Tibial nerve (tissue), 3 donors: Measurements from ENCODE around the gene PLEKHF1.

Experiments used
- POLR2A ChIP-seq, 2 donors: fragments of 450-650 bp; IDR thresholded peaks; one replicate each; pipeline ENCODE4 v1.6.1; 2017; ENCODE audit warnings: antibody characterized with exemption in 2 of 2, mild to moderate bottlenecking in 2 of 2, moderate library complexity in 2 of 2
- TF ChIP-seq, protein P1 (sequence below), 5 experiments: fragments of 200-600 bp in 3 of 5; fragments of 450-650 bp in 2 of 5; sonication (generic) in 3 of 5; IDR thresholded peaks; one replicate each; pipeline ENCODE4 v1.5.1; 2016 to 2019; ENCODE audit warnings: antibody characterized with exemption in 5 of 5, mild to moderate bottlenecking in 3 of 5, moderate library complexity in 2 of 5

GRCh38 chr19:29630655-29631054, 34.6 kb upstream of the PLEKHF1 start:
- TF ChIP-seq, protein P1, sequence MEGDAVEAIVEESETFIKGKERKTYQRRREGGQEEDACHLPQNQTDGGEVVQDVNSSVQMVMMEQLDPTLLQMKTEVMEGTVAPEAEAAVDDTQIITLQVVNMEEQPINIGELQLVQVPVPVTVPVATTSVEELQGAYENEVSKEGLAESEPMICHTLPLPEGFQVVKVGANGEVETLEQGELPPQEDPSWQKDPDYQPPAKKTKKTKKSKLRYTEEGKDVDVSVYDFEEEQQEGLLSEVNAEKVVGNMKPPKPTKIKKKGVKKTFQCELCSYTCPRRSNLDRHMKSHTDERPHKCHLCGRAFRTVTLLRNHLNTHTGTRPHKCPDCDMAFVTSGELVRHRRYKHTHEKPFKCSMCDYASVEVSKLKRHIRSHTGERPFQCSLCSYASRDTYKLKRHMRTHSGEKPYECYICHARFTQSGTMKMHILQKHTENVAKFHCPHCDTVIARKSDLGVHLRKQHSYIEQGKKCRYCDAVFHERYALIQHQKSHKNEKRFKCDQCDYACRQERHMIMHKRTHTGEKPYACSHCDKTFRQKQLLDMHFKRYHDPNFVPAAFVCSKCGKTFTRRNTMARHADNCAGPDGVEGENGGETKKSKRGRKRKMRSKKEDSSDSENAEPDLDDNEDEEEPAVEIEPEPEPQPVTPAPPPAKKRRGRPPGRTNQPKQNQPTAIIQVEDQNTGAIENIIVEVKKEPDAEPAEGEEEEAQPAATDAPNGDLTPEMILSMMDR (IDR thresholded peaks at IDR 0.05): no peak
- no peak for TF ChIP-seq POLR2A (IDR thresholded peaks at IDR 0.05)
